HG03060 (cell line): ENCODE measurements around the gene CNOT11.

Experiments used
- ATAC-seq: cut with Tn5 transposase; IDR thresholded peaks from one replicate; pipeline ENCODE4 v1.9.1; 2021; ENCODE audit warnings: low read depth, moderate number of reproducible peaks; ENCODE audit not compliant: unreplicated experiment

The CNOT11 gene

GRCh38 chr2:101273056-101273455, 20.4 kb downstream of the CNOT11 start:
- ATAC-seq = no peak

- ATAC-seq = no peak
Measured at GRCh38 chr2:101274142-101274541, 21.5 kb downstream of the CNOT11 start.

GRCh38 chr2:101277111-101277510, 24.4 kb downstream of the CNOT11 start:
- no peak for ATAC-seq

GRCh38 chr2:101278925-101279324, 26.2 kb downstream of the CNOT11 start:
- no peak for ATAC-seq

- no peak for ATAC-seq
Measured at GRCh38 chr2:101281482-101281881, 28.8 kb downstream of the CNOT11 start.

- no peak for ATAC-seq
Measured at GRCh38 chr2:101282980-101283379, 30.3 kb downstream of the CNOT11 start.

GRCh38 chr2:101286684-101287083, 34.0 kb downstream of the CNOT11 start:
- no peak for ATAC-seq

GRCh38 chr2:101287303-101287702, 34.6 kb downstream of the CNOT11 start:
- ATAC-seq = no peak

GRCh38 chr2:101290711-101291110, 38.0 kb downstream of the CNOT11 start:
- ATAC-seq = no peak

- ATAC-seq = no peak
Measured at GRCh38 chr2:101291973-101292372, 39.3 kb downstream of the CNOT11 start.

GRCh38 chr2:101293544-101293943, 40.9 kb downstream of the CNOT11 start:
- no peak for ATAC-seq

- no peak for ATAC-seq
Measured at GRCh38 chr2:101294861-101295260, 42.2 kb downstream of the CNOT11 start.

- ATAC-seq = no peak
Measured at GRCh38 chr2:101295895-101296294, 43.2 kb downstream of the CNOT11 start.

GRCh38 chr2:101296371-101296770, 43.7 kb downstream of the CNOT11 start:
- no peak for ATAC-seq

GRCh38 chr2:101297383-101297782, 44.7 kb downstream of the CNOT11 start:
- ATAC-seq = no peak

GRCh38 chr2:101299604-101300003, 46.9 kb downstream of the CNOT11 start:
- no peak for ATAC-seq

GRCh38 chr2:101300164-101300563, 47.5 kb downstream of the CNOT11 start:
- no peak for ATAC-seq

- ATAC-seq = no peak
Measured at GRCh38 chr2:101300836-101301235, 48.1 kb downstream of the CNOT11 start.

GRCh38 chr2:101302016-101302415, 49.3 kb downstream of the CNOT11 start:
- no peak for ATAC-seq

GRCh38 chr2:101303688-101304087, 51.0 kb downstream of the CNOT11 start:
- ATAC-seq = no peak

GRCh38 chr2:101305035-101305434, 52.3 kb downstream of the CNOT11 start:
- ATAC-seq = no peak

GRCh38 chr2:101305492-101306078, 52.9 kb downstream of the CNOT11 start:
- ATAC-seq = no peak

- no peak for ATAC-seq
Measured at GRCh38 chr2:101306410-101306809, 53.7 kb downstream of the CNOT11 start.
